Pancreas (tissue), 10 donors: ENCODE results near the gene ENTPD1. TPM values are rescaled to one million over a fixed set of nuclear protein-coding genes. Genes with fewer than 3 reads are reported as not detected.
A peak's percentile ranks its signal among the peaks of the same experiment; 100 is the strongest.

ENCODE experiments used
- ATAC-seq, 4 donors: fragments of 200-7000 bp; cut with Tn5 transposase; one replicate each; pipeline versions ENCODE4 v1.8.0 to v1.9.1; 2020; ENCODE audit warnings: mild to moderate bottlenecking in 4 of 4, moderate library complexity in 4 of 4
- DNase-seq, 6 donors: peaks; one replicate each; pipeline ENCODE4 v3.0.0-alpha.2; 2020
- FAIRE-seq: peaks from 2 replicates; lab custom pipeline; 2012; peaks lifted over from hg19 to GRCh38; lab: Jason Lieb, UNC
- H3K27ac ChIP-seq, 4 donors: fragments of 200-600 bp; sonication (generic); 1 replicate in 3 of 4; 2 replicates in 1 of 4; pipeline versions ENCODE4 v1.5.0 to v1.8.0; 2020
- H3K27me3 ChIP-seq, 4 donors: fragments of 200-600 bp; one replicate each; pipeline ENCODE4 v1.8.0; 2021
- H3K36me3 ChIP-seq, 3 donors: fragments of 200-600 bp; sonication (generic) in 1 of 3; one replicate each; pipeline versions ENCODE4 v1.5.0 to v1.8.0; 2020 to 2021
- H3K4me1 ChIP-seq, 3 donors: fragments of 200-600 bp; one replicate each; pipeline ENCODE4 v1.8.0; 2021
- H3K4me3 ChIP-seq, 4 donors: fragments of 200-600 bp; sonication (generic) in 2 of 4; one replicate each; pipeline versions ENCODE4 v1.5.0 to v1.8.0; 2020 to 2021
- H3K9me3 ChIP-seq, 4 donors: fragments of 200-600 bp; one replicate each; pipeline ENCODE4 v1.8.0; 2021
- WGBS, 2 donors: extraction: QIAGEN DNeasy Blood & Tissue Kit; methylation state at CpG; one replicate each; pipeline ENCODE4 v1.1.7; 2013; 5-methylcytosine and 5-hydroxymethylcytosine counted together
- intact Hi-C, 3 donors: fragments of 100-400 bp; cut with DNase I; formaldehyde crosslinking; loops; one replicate each; pipeline versions ENCODE4 v1.11.1 to v1.14.2; 2022
- polyA plus RNA-seq, 2 donors: library from polyadenylated mRNA; stranded (reverse); fragments of 200-250 nt; gene quantifications; one replicate each; pipeline ENCODE4 v1.2.3, GENCODE V29; 2013
- total RNA-seq, 6 donors: library from RNA; stranded (reverse); fragmentation: NEBNext Ultra II Directional in 4 of 6; extraction: Animal tissue kit (Norgen Biotek cat#: 25700) in 4 of 6; gene quantifications; one replicate each; pipeline versions ENCODE4 v1.2.1 to v1.2.4, GENCODE V29; 2021 to 2023
- TF ChIP-seq, protein P1 (sequence below), 4 donors: fragments of 200-600 bp; sonication (generic) in 3 of 4; IDR thresholded peaks; one replicate each; pipeline versions ENCODE4 v1.5.0 to v1.8.0; 2021; ENCODE audit warnings: antibody characterized with exemption in 4 of 4
- donor health status: healthy with polysubstance abuse.
- donor health status: DM: no; HTN: no; CAD: no; lungs with moderate emphysema.
- donor health status: DM: no; HTN: no; CAD: no.
- donor health status: control.
- donor health status: control.
- donor health status: Bipolar disorder and iron deficiency.
- donor health status: DM: yes; HTN: yes; CAD: no.
- donor health status: DM: no; HTN: no; CAD: no.
- donor health status: DM: no; HTN: no; CAD: no.
- donor health status: DM: yes; HTN: yes; CAD: no.

The ENTPD1 gene
- total and polyA plus RNA-seq, 8 donors = 0.67 to 10.9 (median 1.8) TPM

DNA sequence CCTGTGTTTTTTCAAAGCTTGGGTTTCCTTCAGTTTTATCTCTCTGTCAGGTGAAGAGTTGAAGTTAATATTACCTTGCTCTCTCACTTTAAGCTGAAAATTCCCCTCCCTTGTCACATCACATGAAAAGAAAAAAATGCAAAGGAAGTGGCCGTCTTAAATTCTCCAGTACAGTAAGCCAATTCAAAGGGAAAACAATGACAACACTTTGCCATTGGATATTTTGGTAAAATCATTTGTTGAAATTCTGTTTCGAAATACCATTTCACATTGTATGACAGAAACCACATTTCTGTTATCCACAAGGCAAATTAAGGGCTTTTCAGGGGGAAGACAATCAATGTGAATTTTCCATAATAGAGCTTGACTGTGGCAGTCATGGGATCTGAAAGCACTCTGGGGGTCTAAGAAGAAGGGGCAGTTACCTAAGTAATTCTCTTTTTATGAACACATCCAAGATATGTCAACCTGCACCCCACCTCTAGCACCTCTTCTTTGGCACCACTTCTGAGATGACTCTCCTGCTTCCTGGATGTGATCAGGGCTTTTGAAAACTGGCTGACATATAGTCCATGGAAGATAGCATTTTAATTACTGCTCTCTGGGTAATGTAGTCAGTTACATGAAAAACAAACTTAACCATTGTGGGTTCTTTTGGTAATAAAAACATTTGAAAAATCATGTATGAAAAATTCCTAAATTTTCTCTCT, 63.8 kb downstream of the ENTPD1 start:
- WGBS, 2 donors = 37 to 38% methylated on average over 2 of the region's 2 CpGs
- Histone ChIP-seq H3K27me3 (no peaks in the 10 kb centered on the region), H3K9me3 (no peaks in the 10 kb centered on the region), H3K27ac (no peak overlapping the region), H3K36me3 (no peaks in the 10 kb centered on the region), H3K4me3 (no peak overlapping the region), H3K4me1 (no peaks in the 10 kb centered on the region)
- TF ChIP-seq, protein P1, sequence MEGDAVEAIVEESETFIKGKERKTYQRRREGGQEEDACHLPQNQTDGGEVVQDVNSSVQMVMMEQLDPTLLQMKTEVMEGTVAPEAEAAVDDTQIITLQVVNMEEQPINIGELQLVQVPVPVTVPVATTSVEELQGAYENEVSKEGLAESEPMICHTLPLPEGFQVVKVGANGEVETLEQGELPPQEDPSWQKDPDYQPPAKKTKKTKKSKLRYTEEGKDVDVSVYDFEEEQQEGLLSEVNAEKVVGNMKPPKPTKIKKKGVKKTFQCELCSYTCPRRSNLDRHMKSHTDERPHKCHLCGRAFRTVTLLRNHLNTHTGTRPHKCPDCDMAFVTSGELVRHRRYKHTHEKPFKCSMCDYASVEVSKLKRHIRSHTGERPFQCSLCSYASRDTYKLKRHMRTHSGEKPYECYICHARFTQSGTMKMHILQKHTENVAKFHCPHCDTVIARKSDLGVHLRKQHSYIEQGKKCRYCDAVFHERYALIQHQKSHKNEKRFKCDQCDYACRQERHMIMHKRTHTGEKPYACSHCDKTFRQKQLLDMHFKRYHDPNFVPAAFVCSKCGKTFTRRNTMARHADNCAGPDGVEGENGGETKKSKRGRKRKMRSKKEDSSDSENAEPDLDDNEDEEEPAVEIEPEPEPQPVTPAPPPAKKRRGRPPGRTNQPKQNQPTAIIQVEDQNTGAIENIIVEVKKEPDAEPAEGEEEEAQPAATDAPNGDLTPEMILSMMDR (IDR thresholded peaks at IDR 0.05) = no peak
- FAIRE-seq (no peak), DNase-seq (no peak), ATAC-seq (no peak)
- intact Hi-C loops = no loop called here

DNA sequence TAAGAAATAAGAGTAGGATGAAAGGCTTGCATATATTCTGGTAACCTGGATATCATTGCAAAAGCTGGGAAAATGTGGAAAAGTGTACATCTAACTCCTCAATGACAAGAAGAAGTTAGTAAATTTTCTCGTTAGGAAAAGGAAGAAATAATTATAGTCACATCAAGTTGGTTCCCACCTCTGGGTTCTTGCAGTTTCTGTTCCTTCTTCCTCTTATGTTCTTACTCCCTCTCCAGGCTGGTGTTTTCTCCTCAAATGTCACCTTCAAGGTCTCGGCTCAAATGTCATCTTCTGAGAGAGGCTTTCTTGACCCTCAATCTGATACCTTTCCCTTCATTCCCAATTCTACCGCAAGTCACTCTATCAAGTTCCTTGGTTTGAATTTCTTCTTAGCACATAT, 64.4 kb downstream of the ENTPD1 start:
- H3K27me3 ChIP-seq = no peaks in the 10 kb centered on the region
- DNase-seq (no peak), FAIRE-seq (no peak), ATAC-seq (peak in 1 of 4 donors; percentile 30)
- intact Hi-C loops = no loop called here
- no peaks in the 10 kb centered on the region for H3K4me1 ChIP-seq
- 47 to 51% methylated on average over 3 of the region's 3 CpGs for WGBS, 2 donors
- H3K36me3 ChIP-seq = no peaks in the 10 kb centered on the region
- H3K4me3 ChIP-seq = no peak overlapping the region
- TF ChIP-seq, protein P1 (IDR thresholded peaks at IDR 0.05) = no peak
- H3K27ac ChIP-seq = no peak overlapping the region
- no peaks in the 10 kb centered on the region for H3K9me3 ChIP-seq

DNA sequence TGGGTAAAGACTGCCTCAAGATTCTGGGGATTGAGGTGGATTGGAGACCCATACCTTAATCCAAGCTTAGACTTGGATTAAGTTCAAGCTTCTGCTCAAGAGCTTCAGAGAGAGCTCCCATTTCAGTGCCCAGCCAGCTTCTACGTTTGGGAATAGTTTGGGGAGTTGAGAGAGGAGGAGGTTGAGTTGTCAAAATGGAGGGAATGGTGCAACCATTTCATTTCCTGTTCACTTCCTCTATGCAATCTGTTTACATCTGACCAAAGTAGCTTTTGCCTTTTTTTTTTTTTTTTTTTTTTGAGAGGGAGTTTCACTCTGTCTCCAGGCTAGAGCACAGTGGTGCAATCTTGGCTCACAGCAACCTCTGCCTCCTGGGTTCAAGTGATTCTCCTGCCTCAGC, 65.8 kb downstream of the ENTPD1 start:
- intact Hi-C loops = no loop called here
- WGBS, 2 donors = 50 to 80% methylated on average over 1 of the region's 1 CpG
- no peak for FAIRE-seq

DNA sequence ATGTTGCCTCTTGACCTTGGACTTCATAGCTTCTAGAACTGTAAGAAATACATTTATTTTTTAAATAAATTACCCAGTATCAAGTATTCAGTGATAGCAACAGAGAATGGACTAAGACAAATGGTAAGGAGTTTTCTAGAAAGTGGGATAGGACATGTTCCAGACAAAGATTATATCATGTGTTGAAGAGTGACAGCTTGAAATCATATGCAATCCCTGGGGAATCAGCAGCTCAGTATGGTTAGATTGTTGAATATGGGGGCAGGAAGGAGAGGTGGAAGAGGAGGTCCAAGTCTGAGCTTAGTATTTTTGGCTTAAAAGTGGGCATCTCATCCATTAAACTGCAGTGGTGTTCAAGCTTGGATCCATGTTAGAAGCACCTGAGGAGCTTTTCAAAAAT, 74.1 kb downstream of the ENTPD1 start:
- intact Hi-C loops = loop anchor here in 1 of 3 donors (10.0 kb wide), 1 partner anchor 135 kb away; the partner anchor contains the start of gene TCTN3
- H3K27ac ChIP-seq = no peak overlapping the region
- no peak for FAIRE-seq
- DNase-seq = no peak
- no peaks in the 10 kb centered on the region for H3K27me3 ChIP-seq
- TF ChIP-seq, protein P1 (IDR thresholded peaks at IDR 0.05) = no peak
- H3K9me3 ChIP-seq = no peaks in the 10 kb centered on the region
- H3K4me1 ChIP-seq = no peaks in the 10 kb centered on the region
- no peak overlapping the region for H3K4me3 ChIP-seq
- H3K36me3 ChIP-seq = no peaks in the 10 kb centered on the region
- no peak for ATAC-seq

More for the DNA sequence above, 65.8 kb downstream of the ENTPD1 start:
- no peaks in the 10 kb centered on the region for H3K4me1 ChIP-seq
- TF ChIP-seq, protein P1 (IDR thresholded peaks at IDR 0.05) = no peak
- no peaks in the 10 kb centered on the region for H3K36me3 ChIP-seq
- H3K4me3 ChIP-seq = no peak overlapping the region
- ATAC-seq (no peak), DNase-seq (no peak)
- H3K27me3 ChIP-seq = no peaks in the 10 kb centered on the region
- H3K9me3 ChIP-seq = no peaks in the 10 kb centered on the region
- H3K27ac ChIP-seq = no peak overlapping the region

DNA sequence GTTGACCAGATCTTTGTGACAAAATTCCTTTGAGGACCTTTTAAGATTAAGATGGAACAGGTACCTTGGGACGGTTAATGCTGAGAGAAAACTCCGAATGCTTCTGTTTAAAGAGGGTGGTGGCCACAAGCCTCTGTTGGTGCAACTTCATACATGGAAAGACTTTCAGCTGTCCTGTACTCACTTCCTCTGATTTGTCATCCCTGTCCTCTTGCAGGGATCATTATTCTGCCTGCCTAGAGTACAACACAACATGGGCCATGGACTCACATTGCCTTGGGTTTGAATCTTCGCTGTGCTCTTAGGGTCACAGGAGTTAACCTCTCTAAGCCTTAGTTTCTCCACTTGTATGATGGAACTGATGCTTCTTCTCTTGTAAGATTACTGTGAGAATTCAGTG, 75.1 kb downstream of the ENTPD1 start:
- no peak for ATAC-seq
- TF ChIP-seq, protein P1 (IDR thresholded peaks at IDR 0.05) = no peak
- no peak overlapping the region for H3K4me3 ChIP-seq
- H3K27ac ChIP-seq = no peak overlapping the region
- no peaks in the 10 kb centered on the region for H3K4me1 ChIP-seq
- DNase-seq = no peak
- no peaks in the 10 kb centered on the region for H3K27me3 ChIP-seq
- no peaks in the 10 kb centered on the region for H3K36me3 ChIP-seq
- no peaks in the 10 kb centered on the region for H3K9me3 ChIP-seq
- intact Hi-C loops = loop anchor here in 1 of 3 donors (10.0 kb wide), 1 partner anchor 136 kb away; the partner anchor contains the start of gene TCTN3
- no peak for FAIRE-seq
- 95 to 99% methylated on average over 3 of the region's 3 CpGs for WGBS, 2 donors
